Left renal cortex interstitium (tissue), 4 donors: ENCODE data around the gene GRIK5. TPM values are rescaled to one million over a fixed set of nuclear protein-coding genes. Genes with fewer than 3 reads are reported as not detected.
"Not testable (repeated sequence)": the region's sequence is repeated elsewhere in the genome, so short reads cannot be mapped to it uniquely, and the experiment has no call there.

ENCODE experiments used
- DNase-seq, 4 donors: peaks; one replicate each; pipeline ENCODE4 v3.0.0-alpha.2; 2013; ENCODE audit warnings: low read depth in 4 of 4, low spot score in 2 of 4, missing footprints in 1 of 4
- polyA plus RNA-seq, 4 donors: library from polyadenylated mRNA; unstranded; fragments of 120-200 nt; gene quantifications; one replicate each; pipeline ENCODE4 v1.2.1, GENCODE V29; 2013; ENCODE audit not compliant: insufficient read length in 4 of 4

The GRIK5 gene
- polyA plus RNA-seq, 4 donors = 20.3 to 33.9 (median 25.9) TPM

DNA sequence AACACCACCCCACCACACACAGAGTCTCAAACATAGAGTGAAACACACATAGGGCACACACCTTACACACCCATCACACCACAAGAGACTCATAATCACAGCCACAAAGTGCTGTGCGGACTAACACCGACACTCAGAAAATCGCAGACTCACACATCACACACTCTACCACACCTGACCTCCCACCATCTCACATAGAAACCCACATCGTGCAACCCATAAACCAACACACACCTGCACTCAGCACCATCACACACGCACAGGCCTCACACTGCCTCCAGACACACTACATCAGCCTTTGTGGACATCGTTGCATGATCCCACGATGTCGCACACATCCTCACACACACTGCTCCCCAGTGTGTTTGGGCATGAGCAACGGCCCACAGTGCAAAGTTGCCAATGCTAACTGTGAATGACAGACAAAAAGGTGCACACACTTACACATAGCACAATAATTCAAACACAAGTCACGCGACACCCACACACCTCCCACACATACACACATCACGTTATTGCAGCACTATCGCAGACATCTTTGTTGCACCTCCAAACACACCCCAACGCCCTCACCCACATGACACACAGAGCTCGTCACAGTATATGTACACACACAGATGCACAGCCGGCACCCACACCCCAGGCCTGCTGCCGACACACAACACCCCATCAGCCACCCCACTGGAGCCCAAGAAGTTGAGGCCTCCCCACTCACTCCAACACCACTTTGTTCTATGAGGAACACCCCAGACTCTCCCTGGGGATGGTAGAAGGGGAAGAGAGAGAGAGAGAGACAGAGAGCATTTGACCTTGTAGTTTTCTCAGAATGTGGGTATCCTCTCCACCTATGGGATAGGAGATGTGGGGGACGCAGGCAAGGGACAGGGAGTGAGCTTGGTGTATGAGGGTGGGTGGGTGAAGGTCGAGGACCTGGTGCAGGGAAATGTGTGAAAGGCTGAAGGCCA, 74.7 kb downstream of the GRIK5 start:
- no peak for DNase-seq

DNA sequence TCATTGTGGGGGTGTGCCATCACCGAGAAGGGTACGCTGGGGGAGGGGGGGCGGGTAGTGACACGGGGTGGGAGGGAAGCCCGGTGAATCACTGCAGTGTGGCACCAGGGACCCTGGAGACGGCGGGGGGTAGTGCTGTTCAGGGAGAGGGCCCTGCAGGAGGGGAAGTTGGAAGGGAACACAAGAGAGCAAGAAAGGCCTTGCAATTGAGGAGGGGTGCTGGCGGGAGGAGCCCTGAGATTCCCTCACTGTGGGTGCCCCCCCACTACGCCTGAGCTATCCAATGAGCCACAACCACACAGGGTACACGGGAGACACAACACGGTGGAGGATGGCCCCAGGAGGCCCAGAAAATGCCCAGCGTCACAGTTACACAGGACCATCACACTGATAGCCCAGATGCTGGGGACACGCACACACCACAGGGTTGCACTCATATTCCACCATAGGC, 75.5 kb downstream of the GRIK5 start:
- no peak for DNase-seq

DNA sequence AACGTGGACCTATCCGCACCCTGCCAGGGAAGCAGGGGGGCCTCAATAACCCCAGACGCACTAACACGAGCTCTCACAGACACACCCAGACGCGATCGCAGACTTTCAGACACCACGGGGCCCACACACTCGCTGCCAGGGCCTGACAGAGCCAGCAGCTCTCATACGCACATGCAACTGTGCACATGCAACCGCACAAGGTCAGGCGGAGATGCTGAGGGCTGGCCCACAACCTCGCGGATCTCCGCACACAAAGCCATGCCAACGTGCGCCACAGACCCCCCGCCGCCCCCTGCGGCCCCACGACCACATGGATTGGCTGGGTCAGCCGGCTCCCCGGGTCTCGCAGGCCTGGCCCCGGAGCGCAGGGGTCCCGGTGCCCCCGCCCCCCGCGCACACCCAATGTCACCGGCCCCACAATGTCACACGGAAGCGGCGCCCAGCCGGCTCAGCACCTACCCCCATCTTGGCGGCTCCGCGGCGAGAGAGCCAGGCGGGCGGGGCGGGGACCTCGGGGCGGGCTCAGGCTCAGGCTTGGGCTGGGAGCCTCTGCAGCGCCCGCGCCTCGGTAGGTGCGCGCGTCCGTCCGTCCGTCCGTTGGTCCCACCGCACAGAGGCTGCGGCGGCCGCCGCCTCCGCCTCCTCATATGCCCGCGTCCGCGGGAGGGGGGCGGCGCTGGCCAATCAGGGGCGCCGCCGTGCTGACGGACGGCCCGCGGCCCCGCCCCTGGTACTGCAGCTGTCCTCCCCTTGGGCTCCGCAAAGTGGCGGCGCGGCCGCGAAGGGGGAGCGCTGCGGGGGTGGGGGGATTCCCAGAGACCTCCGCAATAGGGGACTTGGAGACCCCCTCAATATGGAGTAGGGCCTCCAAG, 76.2 kb downstream of the GRIK5 start, which contains the start of gene ATP1A3:
TSS of gene ATP1A3 (minus strand) at position 619 of the 872 bp plus-strand sequence. CDS start at position 465, 154 bp downstream.
- no peak for DNase-seq

DNA sequence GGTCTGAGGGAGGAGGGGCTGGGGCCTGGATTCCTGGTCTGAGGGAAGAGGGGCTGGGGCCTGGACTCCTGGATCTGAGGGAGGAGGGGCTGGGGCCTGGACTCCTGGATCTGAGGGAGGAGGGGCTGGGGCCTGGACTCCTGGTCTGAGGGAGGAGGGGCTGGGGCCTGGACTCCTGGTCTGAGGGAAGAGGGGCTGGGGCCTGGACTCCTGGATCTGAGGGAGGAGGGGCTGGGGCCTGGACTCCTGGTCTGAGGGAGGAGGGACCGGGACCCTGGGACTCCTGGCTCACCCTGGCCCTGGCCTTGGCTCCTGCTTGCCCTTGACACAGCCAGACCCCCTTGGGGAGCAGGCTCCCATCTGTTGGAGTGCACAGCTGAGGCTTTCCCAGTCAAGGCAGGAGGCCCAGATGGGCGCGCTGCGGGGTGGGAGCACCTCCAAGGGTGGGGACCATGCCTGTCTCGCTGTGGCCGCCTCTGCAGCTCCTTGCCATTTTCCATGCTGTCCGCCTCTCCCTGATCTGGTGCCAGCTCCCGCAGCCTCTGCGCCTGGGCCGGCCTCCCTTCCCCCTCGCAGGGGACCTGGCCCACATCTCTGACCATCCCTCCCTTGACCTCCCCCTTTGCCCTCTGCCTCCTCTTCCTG, 78.0 kb downstream of the GRIK5 start:
- not testable (repeated sequence) for DNase-seq

DNA sequence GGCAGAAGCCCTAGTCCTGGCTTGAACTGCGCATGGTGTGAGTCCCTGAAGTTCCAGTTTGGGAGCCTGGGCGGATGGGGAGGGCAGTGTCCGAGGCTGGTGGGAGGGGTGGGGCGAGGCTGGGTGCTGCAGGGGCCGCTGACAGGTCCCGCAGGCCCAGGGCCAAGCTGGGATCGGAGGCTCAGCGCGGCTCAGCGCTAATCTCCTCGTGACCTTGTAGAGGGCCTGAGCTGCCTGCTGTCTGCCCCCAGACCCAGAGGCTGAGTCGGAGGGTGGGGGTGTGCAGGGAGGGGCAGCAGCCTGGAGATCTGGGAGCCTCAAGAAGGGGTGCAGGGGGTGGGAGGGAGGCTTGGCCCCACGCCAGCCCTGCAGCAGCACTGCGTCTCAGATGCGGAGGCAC, 79.0 kb downstream of the GRIK5 start:
- DNase-seq = no peak

DNA sequence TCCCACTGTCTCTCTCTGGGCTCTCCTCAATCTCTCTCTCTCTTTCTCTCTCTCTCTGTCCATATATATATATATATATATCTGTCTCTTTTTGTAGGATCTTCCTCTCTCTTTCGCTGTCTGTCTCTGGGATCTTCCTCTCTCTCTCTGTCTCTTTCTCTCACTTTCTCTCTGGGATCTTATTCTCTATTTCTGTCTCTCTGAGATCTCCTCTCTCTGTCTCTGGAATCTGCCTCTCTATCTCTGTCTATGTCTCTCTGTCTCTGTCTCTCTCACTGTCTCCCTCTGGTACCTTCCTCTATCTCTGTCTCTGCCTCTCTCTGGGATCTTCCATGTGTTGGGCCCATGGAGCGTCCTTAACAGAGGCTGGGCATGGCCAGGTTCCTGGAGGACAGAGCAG, 79.4 kb downstream of the GRIK5 start:
- DNase-seq = no peak

DNA sequence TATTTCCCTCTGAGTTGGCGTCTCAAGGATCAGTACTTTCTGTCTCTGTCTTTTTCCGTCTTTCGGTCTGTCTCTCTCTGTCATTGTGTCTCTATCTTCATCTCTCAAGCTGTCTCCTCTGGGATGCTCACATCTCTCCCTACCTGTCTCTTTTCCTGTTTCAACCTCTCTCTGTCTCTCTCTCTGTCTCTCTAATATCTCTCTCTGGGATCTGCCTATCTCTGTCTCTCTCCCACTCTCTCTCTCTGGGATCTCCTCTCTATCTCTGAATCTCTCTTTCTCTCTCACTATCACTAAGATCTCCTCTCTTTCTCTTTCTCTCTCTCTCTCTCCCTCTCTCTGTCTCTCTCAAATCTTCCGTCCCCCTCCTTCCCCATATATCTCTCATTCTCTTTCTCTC, 80.0 kb downstream of the GRIK5 start:
- DNase-seq = no peak

DNA sequence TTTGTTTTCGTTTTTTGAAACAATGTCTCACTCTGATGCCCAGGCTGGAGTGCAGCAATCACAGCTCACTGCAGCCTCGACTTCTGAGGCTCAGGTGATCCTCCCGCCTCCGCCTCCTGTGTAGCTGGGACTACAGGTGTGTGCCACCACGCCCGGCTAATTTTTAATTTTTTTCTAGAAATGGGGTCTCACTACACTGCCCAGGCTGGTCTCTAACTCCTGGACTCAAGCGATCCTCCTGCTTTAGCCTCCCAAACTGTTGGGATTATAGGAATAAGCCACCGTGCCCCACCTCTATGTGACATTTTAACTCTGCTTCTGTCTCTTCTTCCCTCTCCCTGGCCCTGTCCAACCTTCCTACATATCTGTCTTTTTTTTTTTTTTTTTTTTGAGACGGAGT, 81.1 kb downstream of the GRIK5 start:
- DNase-seq = no peak

DNA sequence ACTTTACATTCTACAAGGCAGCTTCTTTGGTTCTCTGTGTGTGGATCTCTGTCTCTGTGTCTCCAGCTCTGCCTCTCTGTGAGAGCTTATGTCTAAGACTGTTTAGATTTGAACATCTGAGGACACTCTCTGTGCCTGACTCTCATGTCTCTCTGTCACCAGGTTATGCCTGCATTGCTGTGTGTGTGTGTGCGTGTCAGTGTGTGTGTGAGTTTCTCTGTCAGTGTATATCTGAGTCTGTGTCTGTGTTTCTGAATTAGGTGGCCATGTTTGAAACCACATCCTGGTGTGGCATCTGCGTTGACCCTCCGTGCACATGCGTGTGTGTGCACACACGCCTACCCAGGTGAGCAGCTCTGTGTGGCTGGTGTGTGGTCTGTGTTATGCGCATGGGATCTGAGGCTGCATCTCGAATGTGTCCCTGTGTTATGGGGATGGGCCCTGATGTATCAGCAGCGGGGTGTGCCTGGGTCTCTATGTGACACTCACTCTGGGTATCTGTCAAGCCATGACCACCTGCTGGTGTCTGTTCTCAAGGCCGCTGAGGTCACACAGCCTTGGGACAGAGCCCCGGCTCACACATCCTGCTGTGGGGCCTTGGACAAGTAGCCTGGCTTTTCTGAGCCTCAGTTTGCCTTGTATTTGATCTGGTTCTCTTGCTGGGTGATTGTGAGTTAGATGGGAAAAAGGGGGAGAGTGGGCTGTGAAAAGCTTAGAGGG, 82.7 kb downstream of the GRIK5 start:
- no peak for DNase-seq

DNA sequence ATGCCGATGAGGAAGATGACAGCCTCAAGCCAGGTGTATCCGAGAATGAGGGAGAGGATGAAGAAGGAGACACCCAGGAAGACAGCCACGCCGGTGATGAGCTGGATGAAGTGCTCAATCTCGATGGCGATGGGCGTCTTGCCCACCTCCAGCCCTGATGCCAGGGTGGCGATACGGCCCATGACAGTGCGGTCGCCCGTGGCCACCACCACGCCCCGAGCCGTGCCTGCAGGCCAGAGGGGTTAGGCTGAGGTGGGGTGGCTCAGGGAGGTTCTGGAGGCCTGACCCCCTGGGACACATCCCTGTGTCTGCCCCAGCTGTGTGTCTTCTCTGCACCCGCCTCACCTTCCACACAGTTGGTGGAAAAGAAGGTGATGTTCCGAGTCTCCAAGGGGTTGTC, 85.0 kb downstream of the GRIK5 start:
- DNase-seq = no peak

DNA sequence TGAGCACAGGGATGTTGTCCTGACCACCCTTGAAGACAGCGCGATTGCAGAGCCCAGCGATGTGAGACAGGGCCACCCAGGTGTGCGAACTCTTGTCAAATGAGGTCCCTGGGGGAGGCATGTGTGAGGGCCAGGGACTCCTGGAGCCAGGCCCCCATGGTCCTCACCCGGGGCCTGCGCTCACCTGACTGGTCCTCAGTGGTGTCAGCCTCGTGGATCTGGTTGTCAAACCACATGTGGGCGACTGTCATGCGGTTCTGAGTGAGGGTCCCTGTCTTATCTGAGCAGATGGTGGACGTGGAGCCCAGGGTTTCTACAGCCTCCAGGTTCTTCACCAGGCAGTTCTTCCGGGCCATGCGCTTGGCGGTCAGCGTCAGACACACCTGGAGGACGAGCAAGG, 88.3 kb downstream of the GRIK5 start:
- DNase-seq = no peak

DNA sequence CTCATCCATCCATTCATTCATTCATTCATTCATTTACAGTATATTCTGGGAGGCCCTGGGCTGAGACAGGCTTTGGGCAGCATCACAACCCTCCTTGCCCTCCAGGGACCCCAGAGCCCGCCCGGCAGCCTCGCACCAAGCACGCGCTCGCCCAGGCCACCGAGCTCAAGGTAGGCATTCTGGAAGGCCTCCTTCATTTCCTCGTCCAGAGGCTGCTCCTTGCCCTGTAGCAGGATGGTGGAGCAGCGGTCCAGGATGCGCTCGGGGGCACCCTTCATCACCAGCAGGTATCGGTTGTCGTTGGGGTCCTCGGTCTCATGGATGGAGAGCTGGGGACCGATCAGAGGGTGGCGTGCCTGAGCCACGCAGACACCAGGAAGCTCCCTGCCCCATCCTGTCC, 91.5 kb downstream of the GRIK5 start:
- DNase-seq = no peak

DNA sequence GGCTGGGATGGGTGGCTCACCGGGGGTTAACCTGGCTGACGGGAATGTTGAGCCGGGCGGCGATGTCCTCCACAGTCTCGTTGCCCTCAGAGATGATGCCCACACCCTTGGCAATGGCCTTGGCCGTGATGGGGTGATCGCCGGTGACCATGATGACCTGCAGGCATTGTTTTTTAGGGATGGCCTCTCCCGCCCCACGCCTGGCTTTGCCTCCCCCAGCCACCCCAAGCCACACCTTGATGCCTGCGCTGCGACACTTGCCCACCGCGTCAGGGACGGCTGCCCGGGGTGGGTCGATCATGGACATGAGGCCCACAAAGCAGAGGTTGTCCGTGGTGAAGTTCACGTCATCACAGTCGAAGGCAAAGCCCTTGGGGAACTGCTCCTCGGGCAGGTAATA, 92.1 kb downstream of the GRIK5 start:
- no peak for DNase-seq

DNA sequence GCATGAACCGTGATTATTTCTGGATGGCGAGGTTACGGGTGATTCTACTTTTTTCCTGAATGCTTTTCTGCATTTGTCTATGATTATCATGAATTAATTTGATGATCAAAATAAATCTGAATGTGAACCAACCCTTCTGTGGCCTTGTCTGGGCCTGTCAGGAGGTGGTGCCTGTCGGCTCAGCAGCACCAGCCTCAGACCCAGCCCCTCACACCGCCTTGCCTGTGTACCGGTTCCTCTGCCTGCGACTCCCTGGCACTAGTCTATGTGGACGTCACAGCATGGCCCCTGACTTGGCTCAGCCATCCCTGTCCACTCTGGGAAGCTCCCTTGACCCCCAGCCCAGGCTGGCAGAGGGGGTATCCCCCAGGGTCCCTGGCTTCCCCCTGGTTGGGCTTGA, 95.4 kb downstream of the GRIK5 start:
- no peak for DNase-seq

DNA sequence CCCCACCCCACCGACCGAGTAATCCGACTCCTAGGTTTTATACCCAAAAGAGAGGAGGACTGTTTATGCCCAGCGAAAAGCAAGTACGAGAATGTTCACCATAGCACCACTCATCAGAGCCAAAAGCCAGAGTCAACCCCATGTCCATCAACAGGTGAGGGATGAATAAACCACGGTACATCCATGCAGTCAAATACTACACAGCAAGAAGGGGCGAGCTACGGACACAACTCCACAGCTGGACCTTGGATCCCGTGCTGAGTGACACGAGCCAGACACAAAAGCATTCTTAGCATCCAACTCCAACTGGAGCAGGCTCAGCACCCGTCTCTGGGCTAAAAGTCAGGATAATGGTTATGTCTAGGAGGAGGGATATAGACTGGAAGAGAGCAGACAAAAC, 98.6 kb downstream of the GRIK5 start:
- DNase-seq = no peak

DNA sequence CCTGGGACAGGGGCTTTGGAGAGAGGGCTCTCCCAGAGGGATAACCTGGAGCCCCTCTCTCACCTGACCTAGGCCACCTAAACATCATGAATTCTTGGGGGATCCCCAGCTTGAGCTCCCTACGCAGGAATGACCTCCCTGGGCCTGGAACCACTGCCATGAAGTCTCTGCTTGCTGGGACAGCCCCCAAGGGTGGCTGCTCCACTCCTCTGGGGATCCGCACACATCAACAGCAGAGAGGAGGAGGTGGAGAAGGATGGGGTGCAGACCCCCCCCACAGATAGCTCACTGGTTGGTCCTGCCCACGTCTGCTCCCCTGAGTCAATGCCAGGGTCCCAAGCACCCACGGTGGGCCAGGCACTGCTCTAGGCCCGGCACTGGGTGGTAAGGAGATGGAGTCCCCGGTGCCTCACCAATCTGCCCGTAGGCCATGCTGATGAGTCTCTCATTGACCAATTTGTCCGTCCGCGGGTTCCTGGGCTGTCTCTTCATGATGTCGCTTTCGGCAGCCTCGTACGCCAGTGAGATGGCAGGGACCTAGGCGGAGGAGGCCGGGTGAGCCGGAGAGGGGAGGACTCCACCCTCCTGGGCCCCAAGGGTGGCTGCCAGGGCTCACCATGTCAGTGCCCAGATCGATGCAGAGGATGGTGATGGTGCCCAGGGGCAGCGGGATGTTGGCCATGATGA, 100.1 kb downstream of the GRIK5 start:
- no peak for DNase-seq

DNA sequence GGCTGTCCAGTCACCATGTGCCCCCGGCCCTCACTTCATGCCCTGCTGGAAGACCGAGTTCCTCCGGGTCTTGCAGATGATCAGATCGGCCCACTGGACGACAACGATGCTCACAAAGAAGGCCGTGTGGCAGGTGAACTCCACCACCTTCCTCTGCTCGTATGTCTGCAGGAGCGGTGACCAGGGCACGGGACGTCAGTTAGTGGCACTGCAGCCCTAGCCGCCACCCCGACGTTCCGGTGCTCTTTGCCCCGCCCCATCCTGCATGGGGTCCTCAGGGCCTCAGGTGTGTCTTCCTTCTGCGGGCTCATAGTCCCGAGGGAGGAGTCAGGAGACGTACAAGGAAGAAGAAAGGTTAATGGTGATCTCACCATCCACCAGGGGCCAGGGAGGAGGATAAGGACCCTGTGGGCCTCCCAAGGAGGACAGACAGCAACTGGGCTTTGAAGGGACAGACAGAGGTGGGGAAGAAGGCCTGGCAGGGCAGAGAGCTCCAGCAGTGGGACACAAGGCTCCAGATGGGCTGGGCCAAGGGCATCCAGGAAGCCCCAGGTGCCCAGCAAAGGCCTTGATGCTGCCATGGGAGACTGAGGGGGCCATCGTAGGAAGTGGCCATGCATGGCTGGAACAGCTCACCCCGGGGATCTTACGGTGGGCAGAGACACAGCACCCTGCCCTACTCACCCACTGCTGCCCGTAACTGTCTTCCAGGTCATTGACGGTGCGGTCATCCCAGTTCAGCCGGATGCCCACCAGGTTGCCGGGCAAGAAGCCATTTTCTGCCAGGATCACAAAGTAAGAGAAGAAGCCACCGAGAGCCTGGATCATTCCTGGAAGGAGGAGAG, 101.0 kb downstream of the GRIK5 start:
- DNase-seq = no peak

DNA sequence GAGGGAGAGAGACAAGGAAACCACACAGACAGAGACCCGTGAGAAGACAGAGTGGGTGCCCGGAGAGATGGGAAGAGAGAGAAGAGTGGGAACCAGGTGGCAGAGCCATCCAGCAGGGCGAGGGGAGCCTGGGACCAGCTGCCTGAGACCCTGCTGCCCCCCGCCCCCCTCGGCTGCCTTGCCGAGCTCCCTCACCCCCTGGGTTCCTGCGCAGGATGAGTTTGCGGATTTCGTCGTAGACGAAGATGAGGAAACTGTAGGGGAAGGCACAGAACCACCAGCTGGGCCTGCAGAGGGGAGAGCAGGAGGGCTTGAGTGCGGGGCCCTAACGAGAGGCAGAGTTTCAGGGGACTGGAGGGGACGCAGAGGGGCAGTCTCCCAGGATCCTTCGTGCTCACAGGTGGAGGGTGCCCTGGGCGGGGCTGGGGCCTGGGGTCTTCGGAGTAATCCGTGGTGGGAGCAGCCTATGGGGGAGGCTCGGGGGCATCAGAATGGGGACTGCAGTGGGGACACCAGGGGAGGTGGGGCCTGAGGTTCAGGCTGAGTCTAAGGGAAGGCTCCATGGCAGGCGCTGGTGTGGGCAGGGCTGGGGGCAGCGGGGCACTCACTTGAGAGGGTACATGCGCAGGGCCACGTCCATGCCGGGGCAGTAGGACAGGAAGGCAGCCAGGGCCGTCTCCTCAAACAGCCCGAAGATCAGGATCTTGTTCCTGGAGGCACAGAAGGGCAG, 102.8 kb downstream of the GRIK5 start:
- DNase-seq = no peak
